Measurements from ENCODE around the gene AFMID. TPM values are rescaled to one million over a fixed set of nuclear protein-coding genes. Genes with fewer than 3 reads are reported as not detected.

The AFMID gene
- total RNA-seq, 2 donors from 2014 or later: 27.1 to 60.6 TPM

DNA sequence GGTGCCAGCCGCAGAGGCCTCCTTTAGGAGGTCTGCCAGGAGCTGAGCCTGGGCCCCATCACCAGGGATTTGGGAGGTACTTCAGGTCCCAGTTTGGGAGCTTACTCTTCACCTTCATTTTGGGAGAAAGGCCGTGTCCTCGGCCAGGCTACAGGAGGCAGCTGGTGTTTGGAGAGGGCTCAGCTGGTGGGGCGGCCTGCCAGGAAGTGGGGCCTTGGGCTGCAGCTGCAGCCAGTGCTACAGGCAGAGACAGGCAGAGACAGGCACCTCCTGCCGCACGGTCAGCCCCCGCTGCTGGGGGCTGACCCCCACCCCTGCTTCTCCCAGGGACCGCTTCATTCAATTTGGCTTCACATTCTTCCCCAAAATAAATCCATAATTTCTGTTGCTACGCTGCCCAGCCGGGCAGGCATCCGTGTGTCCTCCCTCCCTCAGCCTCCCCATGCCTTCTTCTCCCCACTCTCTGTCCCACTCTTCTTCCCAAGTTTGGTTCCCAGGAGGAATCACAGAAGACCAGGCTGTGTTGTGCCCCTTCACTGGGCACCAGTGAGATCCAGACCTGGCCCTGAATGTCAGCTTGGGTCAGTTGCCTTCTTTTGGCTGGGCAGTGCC lies 50.3 kb downstream of the AFMID start:
- H3K36me3 Mint-ChIP-seq: no peaks in the 10 kb centered on the region
- no peak for ATAC-seq

DNA sequence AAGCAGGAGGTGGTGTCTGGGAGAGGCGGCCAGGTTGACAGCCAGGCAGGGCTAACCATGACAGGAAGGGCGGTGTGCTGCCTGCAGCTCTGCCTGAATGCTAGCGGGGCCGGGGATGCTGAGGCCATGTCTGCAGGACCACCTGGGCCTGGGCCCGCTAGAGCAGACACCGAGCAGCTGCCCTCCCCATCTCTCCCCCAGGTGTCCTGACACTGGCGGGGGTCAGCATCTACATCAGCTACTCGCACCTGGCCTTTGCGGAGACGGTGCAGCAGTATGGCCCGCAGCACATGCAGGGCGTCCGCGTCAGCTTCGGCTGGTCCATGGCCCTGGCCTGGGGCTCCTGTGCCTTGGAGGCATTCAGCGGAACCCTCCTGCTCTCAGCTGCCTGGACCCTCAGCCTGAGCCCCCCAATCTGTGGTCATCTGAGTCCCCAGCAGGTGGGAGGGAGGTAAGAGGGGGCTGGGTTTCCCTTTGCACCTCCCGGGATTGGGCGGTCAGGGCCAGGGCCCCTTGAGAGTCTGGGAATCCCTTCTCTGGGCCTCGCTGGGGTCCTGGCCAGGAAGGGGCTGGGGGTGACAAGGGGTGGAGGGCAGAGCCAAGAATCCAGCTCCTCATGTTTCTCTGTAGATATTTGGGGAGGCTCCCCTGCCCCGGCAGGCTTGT lies 51.8 kb downstream of the AFMID start:
- DNase-seq (ENCODE audit: low spot score in 2 of 2): no peak
- no peak for ATAC-seq
- no peaks in the 10 kb centered on the region for H3K9me3 Mint-ChIP-seq
- H3K36me3 Mint-ChIP-seq: no peaks in the 10 kb centered on the region
- no peak overlapping the region for H3K27ac Mint-ChIP-seq

More for the DNA sequence above, 50.3 kb downstream of the AFMID start:
- Mint-ChIP-seq H3K9me3 (no peaks in the 10 kb centered on the region), H3K27ac (no peak overlapping the region)
- no peak for DNase-seq (ENCODE audit: low spot score in 2 of 2)

DNA sequence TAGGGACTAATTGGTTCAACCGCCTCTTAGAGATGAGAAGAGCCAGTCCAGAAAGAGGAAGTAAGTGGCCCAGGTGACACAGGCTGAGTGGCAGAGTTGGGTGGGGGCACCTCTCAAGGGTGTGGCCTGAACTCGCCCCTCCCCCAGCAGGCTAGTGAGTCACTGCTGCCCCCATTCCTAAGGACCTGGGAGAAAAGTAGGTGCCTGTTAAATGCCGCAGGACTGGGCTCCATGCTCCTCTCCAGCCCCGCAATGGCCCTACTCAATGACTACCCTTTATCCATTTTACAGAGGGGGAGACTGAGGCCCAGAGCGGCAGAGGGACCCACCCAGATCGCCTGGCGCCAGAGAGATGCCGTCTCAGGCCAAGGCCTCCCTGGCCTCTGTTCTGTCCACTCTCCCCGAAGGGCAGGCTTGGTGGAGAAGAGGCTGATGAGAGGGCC lies 52.3 kb downstream of the AFMID start:
- no peak for DNase-seq (ENCODE audit: low spot score in 2 of 2)
- Mint-ChIP-seq H3K36me3 (no peaks in the 10 kb centered on the region), H3K9me3 (no peaks in the 10 kb centered on the region), H3K27ac (no peak overlapping the region)
- no peak for ATAC-seq

DNA sequence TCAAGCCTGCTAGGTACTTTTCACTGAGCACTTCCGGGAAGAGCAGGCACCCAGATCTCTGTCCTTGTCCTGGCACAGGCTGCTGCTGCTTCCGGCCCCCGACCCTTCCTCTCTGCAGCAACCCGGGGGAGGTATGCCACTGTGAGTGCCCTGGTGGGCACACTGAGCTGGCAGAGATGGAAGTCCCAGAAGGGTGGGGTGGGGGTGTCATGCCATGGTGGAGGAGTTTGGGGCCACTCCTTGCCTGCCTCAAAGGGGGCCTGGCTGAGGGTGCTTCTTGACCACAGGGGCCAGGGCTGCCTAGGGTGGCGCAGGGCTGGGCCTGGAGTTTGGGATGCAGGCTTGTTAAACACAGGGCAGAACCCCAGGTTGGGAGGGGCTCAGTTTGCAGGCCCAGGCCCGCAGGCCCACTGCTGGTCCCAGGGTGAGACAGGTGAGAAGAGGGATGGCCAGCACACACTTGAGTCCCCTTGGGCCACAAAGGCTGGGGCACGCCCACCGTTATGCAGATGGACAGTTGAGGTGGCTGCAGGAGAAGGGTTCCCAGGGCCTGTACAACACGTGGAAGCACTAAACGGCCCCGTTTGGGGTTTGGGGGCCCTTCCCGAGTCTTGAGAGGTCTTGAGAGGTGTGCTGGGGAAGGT lies 53.0 kb downstream of the AFMID start:
- Mint-ChIP-seq H3K9me3 (no peaks in the 10 kb centered on the region), H3K36me3 (no peaks in the 10 kb centered on the region), H3K27ac (no peak overlapping the region)
- ATAC-seq (no peak), DNase-seq (ENCODE audit: low spot score in 2 of 2) (no peak)

DNA sequence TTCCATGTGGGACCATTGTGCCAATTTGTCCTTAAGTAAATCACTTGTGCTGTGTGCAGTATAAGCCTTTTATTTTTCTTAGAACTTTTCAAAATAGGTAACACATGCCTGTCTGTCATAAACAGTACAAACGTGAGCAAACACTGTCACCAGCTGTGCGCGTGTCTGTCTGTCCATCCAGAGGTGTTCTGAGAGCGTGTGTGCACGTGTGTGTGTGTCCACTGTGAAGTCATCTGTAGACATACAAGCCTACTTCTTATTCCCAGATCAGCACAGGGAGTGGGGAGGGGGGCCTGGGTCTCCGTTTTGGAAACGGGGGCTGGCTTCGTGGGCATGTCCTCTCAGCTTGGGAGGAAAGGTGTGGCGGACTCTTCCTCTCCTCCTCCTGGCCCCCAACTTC lies 53.7 kb downstream of the AFMID start:
- no peak for ATAC-seq
- H3K36me3 Mint-ChIP-seq: no peaks in the 10 kb centered on the region
- no peaks in the 10 kb centered on the region for H3K9me3 Mint-ChIP-seq
- no peak for DNase-seq (ENCODE audit: low spot score in 2 of 2)
- no peak overlapping the region for H3K27ac Mint-ChIP-seq

DNA sequence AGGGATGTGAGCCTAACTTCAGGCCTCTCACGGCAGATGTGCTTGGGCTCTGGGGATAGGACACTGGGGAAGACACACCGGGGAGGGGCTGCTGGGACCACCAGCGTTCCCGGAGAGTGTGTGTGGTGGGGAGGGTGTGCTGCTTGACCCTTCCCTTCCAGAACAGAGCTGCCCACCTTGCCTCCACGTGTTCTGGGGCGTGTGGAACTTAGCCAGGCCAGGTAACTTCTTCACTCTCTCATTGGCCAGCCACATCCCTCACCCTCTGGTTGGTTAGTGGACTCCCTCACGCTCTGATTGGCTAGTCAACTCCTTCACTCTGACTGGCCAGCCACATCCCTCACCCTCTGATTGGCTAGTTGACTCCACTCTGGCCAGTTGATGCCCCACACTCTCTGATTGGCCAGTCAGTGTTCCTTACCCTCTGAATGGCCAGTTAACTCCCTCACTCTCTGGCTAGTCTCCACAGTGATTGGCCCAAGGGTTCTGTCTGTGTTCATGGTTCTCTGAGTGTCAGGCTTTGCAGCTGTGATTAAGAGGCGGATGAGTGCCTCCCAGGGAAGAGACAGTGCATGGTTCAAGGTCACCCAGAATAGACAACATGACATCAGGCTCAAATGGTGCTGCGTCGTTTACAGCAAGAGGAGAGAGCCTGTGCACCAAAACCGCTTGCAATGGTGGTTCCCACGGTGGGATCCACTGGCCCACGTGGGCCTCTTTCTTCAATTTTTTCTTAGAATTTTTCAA lies 54.3 kb downstream of the AFMID start:
- peak overlapping the region in 1 of 2 donors; percentile 70 for H3K27ac Mint-ChIP-seq
- ATAC-seq: peak; percentile 53 to 85
- H3K36me3 Mint-ChIP-seq: no peaks in the 10 kb centered on the region
- DNase-seq (ENCODE audit: low spot score in 2 of 2): no peak
- H3K9me3 Mint-ChIP-seq: no peaks in the 10 kb centered on the region

DNA sequence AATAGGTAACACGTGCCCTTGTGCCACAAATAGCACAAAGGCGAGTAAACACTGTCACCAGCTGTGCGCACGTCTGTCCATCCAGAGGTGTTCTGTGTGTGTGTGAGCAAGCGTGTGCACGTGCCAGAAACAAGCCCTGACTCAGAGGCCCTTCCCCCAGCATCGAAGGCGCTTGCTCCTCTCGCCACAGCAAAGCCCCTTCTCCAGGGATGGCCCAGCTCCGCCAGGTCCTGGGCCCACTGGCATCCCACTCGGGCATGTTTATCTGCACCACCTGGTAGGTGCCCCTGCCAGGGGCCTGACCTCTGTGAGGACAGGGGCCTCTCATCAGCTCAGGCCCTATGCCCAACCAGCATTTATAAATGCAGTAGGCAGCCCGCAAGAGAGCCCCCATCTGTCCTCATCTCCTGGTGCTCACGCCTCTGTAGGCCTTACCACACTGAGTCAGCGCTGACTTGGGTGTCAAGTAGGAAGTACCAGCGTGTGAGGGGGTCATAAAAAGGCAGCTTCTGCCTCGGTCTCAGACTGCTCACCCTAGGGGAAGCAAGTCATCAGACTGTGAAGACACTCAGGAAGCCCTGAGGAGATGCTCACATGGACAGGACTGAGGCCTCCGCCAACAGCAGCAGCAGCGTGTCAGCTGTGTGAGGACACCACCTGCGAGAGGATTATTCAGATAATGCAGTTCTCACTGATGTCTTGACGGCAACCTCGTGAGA lies 55.0 kb downstream of the AFMID start:
- DNase-seq (ENCODE audit: low spot score in 2 of 2) (no peak), ATAC-seq (peak; percentile 37 to 53)
- H3K9me3 Mint-ChIP-seq: no peaks in the 10 kb centered on the region
- peak overlapping the region in 1 of 2 donors; percentile 70 for H3K27ac Mint-ChIP-seq
- H3K36me3 Mint-ChIP-seq: no peaks in the 10 kb centered on the region

DNA sequence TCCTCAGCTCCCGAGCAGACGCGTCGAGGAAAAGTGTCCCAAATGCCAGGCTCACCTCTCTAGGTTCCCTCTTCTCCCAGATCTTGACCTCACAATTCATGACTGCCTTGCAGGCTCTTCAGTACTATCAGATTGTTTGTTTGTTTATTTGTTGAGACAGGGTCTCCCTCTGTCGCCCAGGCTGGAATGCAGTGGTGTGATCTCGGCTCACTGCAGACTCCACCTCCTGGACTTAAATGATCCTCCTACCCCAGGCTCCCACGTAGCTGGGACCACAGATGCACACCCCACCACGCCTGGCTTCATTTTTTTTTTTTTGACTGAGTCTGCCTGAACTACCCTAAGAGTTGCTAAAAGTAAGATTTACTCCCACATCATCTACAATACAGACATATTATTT lies 60.1 kb downstream of the AFMID start:
- no peaks in the 10 kb centered on the region for H3K9me3 Mint-ChIP-seq
- no peak for ATAC-seq
- no peak for DNase-seq (ENCODE audit: low spot score in 2 of 2)
- no peaks in the 10 kb centered on the region for H3K36me3 Mint-ChIP-seq
- H3K27ac Mint-ChIP-seq: peak overlapping the region in 1 of 2 donors; percentile 14

DNA sequence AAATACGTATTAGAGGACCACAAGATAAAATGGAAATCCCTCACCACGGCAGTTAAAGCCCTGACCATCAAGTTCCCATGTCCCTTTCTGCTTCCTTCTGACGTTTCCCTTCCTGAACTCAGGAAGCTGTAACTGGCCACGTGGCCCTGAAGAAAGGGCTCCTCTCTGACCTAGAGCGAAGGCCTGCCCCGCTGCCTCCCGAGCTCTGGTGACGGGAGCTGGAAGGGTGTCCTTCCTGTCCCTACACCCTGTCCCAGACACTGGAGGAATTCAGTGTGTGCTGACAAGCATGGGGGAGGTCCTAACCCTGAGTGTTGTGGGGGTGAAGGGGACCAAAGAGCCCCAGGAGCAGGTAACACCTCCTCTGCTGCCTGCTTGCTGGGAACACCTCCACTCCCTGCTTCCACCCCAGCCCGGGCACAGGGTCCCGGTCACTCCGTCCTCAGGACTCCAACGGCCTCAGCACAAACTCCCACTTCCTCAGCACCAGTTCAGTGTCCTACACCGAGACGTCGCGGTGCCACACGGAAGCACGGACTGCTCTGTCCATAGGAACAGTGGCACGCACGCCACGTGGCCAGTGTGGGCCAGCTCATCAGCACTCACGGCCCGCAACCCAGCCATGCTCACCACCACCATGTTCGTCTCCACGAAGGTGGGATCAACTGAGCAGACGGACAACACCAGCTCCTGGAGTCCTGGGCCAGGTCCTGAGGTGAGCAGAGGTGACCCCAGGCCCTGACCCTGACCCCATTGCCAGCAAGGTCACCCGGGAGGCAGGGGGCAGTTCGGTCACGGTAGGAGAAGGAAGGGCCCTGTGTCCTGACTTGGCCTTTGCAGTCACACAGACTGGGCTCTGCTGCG lies 61.1 kb downstream of the AFMID start:
- Mint-ChIP-seq H3K36me3 (no peaks in the 10 kb centered on the region), H3K27ac (no peak overlapping the region), H3K9me3 (no peaks in the 10 kb centered on the region)
- ATAC-seq (no peak), DNase-seq (ENCODE audit: low spot score in 2 of 2) (no peak)

DNA sequence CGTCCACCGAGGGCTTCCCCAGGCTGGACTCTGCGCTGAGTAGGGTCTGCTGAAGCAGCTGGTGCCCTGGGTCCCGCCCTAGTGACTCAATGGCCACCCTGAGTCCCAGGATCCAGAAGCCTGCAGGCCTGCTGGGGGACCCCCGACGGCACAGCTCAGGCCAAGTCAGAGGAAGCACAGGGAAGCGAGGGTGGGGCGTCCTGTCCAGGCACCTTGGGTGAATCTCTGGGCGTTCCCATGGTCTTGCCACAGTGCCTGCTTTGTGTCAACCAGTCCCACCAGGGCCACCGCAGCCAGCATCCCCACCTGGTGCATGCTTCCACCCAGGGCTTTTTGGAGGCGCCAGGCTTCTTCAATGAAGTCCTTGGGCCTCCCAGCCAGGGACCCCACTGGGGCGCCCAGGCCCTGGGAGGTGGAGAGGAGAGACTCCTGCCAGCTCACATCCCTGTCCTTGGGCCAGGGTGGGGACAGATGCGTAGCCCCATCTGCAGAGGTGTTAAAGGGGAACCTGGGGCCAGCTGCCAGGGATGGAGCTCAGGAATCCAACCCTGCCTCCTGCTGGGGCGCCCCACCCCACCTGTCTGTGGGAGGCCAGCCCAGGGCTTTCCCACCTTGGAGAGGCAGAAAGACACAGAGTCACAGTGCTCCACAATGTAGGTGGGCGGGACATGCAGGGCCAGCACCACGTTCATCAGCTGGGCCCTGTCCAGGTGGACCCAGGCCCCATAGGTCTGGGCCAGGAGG lies 62.1 kb downstream of the AFMID start:
- Mint-ChIP-seq H3K36me3 (no peaks in the 10 kb centered on the region), H3K9me3 (no peaks in the 10 kb centered on the region), H3K27ac (no peak overlapping the region)
- DNase-seq (ENCODE audit: low spot score in 2 of 2) (no peak), ATAC-seq (no peak)

DNA sequence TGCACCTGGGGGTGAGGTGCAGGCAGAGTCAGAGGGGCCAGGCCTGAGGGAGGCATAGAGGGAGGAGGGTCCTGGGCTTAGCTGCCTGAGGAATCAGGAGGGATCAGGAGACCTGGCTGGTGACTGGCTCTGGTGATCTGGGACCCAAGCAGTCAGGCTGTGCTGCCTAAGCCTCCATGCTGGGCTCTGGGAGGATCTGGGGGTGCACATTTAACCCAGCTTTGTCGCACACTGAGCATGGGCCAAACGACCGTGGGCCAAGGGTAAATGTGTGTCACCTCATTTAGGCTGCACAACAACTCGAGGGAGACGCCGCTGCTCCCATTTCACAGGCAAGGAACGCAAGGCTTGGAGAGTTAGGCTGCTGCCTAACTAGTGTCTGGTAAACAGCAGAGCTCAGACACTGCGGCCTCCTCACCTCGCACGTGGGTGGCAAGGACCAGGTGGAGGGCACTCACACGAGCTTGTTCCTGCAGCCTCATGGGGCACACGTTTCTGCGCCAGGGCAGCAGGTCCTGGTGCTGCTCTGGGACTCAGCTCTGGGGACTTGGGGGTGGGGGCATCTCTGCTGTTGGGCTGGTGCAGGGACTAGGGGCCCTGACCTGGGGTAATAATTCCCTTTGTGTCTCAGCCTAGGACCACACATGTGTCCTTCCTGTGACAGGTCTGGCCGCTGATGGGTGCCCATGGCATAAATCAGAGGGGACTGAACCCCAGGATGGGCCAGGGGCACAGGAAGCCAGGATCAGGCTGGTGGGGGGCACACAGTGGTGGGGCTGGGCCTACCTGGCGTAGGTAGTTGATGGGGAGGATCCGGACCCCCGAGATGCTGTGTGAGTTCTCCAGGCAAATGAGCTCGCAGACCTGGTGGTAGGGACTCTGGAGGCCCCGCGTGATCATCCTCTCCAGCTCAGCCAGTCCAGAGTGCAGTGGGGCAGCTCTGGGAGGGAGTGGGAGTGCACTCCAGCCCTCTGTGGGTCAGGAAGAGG lies 63.0 kb downstream of the AFMID start:
- H3K36me3 Mint-ChIP-seq: no peaks in the 10 kb centered on the region

DNA sequence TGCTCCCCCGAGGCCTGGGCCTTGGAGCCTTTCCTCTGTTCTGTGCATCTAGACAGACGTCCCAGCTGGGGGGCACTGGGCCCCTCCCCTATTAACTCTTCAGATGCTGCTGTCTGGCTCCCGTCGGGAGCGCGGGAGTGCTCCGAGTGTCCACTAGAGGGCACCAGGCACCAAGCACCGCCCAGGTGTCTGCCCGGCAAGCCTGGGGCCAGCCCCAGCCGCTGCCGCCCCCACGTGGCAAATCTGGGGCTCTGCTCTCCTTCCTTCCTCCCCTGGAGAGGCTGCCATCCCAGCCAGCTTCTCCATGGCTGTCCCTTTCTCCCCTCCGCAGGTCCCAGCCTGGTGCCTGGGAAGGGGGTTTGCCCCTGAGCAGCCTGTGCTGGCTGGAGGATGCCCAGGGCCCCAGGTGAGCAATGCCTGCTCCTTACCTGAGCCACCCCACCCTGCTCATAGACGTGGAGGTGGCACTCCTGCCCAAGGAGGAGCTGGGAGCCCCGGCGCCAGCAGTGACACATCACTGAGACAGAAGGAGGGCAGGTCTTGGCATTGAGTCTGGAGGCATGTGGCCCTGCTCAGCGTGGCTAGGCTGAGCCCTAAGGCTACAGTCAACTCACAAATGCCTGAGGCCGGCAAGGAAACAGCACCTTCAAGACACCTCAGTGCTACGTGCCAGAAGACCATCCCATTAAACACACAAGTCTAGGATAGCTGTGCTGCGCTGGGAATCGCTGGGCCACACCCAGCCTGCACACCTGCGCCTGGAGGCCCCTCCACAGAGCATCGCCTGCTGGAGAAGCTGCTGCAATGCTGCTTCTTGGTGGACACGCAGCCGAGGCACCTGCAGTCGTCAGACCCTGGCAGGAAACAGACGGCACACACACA lies 64.0 kb downstream of the AFMID start:
- ATAC-seq: peak; percentile 74 to 82
- Mint-ChIP-seq H3K9me3 (no peaks in the 10 kb centered on the region), H3K27ac (peak overlapping the region; percentile 48 to 67), H3K36me3 (no peaks in the 10 kb centered on the region)
- peak; percentile 86 to 92 for DNase-seq (ENCODE audit: low spot score in 2 of 2)

More for the DNA sequence above, 63.0 kb downstream of the AFMID start:
- Mint-ChIP-seq H3K9me3 (no peaks in the 10 kb centered on the region), H3K27ac (no peak overlapping the region)
- no peak for DNase-seq (ENCODE audit: low spot score in 2 of 2)
- ATAC-seq: no peak

DNA sequence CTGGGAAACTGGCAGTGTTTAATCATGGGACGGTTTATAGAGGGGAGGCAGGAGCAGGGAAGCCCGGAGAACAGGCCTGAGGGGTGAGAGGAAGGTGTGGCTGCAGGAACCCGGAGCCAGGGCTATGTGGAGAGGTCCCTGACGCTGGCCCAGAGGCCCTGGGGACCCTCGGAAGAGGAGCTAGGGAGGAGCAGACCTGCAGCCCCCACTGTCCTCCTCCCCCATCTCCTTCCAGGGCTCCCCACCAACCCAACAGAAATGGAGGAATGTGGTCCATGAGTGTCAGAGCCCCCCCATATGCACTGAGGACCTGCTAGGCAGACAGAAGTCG lies 64.6 kb downstream of the AFMID start:
- DNase-seq (ENCODE audit: low spot score in 2 of 2) (no peak), ATAC-seq (peak in 1 of 2 donors; percentile 7)
- no peaks in the 10 kb centered on the region for H3K36me3 Mint-ChIP-seq
- H3K27ac Mint-ChIP-seq: peak overlapping the region in 1 of 2 donors; percentile 67
- no peaks in the 10 kb centered on the region for H3K9me3 Mint-ChIP-seq
